ENCODE results near the gene HHIPL1. TPM values are rescaled to one million over a fixed set of nuclear protein-coding genes. Genes with fewer than 3 reads are reported as not detected.

Gene HHIPL1
- total and polyA plus RNA-seq, 2 experiments from 2014 or later, result 0.83 to 1.2 TPM

DNA sequence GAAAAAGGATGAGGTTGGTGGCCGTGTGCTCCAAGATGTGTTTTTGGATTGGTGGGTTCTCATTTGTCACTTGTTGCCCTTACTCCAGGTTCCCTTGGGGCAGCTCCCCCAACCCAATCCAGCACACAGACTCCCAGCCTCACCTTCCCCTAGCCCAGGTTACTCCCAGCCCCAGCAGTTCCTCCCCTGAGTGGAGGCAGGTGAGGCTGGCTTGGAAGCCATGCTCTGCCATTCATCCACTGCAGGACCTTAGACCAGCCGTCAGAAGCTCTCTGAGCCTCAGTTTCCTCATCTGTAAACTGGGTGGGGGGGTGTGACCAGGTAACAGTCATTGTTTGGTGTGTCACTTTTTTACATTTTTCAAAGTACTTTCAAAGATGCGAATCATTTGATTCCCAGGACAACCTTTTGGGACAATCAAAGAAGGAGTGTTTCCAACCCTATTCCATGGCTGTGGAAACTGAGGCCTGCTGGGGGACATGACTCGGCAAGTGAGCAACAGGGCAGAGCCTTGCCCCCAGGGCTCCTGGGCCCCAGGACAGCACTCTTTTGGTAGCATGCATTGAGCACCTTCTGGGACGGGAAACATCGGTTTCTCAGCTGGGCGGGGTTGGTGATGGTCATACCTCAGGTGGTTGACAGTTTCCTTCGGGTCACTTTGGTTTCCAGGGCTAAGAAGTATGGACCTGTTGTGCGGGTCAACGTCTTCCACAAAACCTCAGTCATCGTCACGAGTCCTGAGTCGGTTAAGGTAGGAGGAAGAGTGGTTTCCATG lies 46.4 kb downstream of the HHIPL1 start:
- no peaks in the 10 kb centered on the region for H3K27me3 ChIP-seq
- TF ChIP-seq, protein P1, sequence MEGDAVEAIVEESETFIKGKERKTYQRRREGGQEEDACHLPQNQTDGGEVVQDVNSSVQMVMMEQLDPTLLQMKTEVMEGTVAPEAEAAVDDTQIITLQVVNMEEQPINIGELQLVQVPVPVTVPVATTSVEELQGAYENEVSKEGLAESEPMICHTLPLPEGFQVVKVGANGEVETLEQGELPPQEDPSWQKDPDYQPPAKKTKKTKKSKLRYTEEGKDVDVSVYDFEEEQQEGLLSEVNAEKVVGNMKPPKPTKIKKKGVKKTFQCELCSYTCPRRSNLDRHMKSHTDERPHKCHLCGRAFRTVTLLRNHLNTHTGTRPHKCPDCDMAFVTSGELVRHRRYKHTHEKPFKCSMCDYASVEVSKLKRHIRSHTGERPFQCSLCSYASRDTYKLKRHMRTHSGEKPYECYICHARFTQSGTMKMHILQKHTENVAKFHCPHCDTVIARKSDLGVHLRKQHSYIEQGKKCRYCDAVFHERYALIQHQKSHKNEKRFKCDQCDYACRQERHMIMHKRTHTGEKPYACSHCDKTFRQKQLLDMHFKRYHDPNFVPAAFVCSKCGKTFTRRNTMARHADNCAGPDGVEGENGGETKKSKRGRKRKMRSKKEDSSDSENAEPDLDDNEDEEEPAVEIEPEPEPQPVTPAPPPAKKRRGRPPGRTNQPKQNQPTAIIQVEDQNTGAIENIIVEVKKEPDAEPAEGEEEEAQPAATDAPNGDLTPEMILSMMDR (IDR thresholded peaks at IDR 0.05; ENCODE audit: low read depth, low read length), result no peak
- no peaks in the 10 kb centered on the region for H3K4me1 ChIP-seq (ENCODE audit: low read depth)
- DNase-seq (ENCODE audit: low read depth in 1 of 2, low spot score in 1 of 2), result no peak
- no peaks in the 10 kb centered on the region for H3K36me3 ChIP-seq
- H3K9me3 ChIP-seq (ENCODE audit: low read depth), result no peaks in the 10 kb centered on the region
- H3K27ac ChIP-seq, result no peak overlapping the region
- H3K4me3 ChIP-seq, result no peak overlapping the region

- Histone ChIP-seq H3K36me3 (no peaks in the 10 kb centered on the region), H3K4me3 (no peak overlapping the region), H3K9me3 (ENCODE audit: low read depth) (no peaks in the 10 kb centered on the region), H3K27me3 (no peaks in the 10 kb centered on the region), H3K27ac (no peak overlapping the region), H3K4me1 (ENCODE audit: low read depth) (no peaks in the 10 kb centered on the region)
- TF ChIP-seq, protein P1 (IDR thresholded peaks at IDR 0.05; ENCODE audit: low read depth, low read length), result no peak
- DNase-seq (ENCODE audit: low read depth in 1 of 2, low spot score in 1 of 2), result no peak
Observed at GRCh38 chr14:99693918-99694317, 49.0 kb downstream of the HHIPL1 start.

DNA sequence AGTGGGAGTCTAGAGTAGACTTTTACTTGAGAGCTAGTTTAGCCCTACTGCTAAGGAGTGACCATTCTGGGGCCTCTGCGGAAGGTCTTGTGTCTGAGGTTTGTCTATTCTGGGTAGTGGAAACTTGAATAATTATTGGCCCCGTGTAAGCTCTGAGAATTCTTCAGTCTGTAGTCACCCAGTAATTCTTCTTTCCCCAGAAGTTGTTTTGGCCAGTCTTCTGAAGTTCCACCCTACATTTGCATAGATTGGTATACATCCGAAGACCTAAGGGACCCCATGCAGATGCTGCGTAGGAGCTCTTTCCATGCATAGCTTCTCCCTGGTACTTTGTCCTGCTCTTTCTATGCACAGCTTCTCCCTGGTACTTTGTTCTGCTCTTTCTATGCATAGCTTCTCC lies 52.0 kb downstream of the HHIPL1 start:
- no peaks in the 10 kb centered on the region for H3K27me3 ChIP-seq
- H3K4me3 ChIP-seq, result no peak overlapping the region
- DNase-seq (ENCODE audit: low read depth in 1 of 2, low spot score in 1 of 2), result no peak
- no peaks in the 10 kb centered on the region for H3K4me1 ChIP-seq (ENCODE audit: low read depth)
- TF ChIP-seq, protein P1 (IDR thresholded peaks at IDR 0.05; ENCODE audit: low read depth, low read length), result no peak
- H3K36me3 ChIP-seq, result no peaks in the 10 kb centered on the region
- H3K27ac ChIP-seq, result no peak overlapping the region
- no peaks in the 10 kb centered on the region for H3K9me3 ChIP-seq (ENCODE audit: low read depth)

DNA sequence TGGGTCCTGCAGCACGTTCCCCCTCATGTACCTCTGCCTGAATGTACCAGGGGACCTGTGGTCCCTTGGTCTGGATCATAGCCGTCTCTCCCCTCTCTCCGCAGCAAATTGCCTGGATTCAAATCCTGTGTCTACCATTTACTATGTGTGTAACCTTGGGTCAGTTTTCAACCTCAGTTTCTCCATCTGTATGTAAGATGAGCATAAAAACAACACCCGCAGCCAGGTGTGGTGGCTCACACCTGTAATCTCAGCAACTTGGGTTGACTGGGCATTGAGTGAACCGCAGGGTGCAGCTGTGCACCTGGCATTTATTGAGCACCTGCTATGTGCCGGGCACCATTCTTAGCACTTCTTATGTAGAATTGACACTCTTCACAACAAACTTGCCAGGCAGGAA lies 53.3 kb downstream of the HHIPL1 start:
- H3K9me3 ChIP-seq (ENCODE audit: low read depth), result no peaks in the 10 kb centered on the region
- H3K4me1 ChIP-seq (ENCODE audit: low read depth), result no peaks in the 10 kb centered on the region
- H3K27ac ChIP-seq, result no peak overlapping the region
- H3K4me3 ChIP-seq, result no peak overlapping the region
- TF ChIP-seq, protein P1 (IDR thresholded peaks at IDR 0.05; ENCODE audit: low read depth, low read length), result no peak
- no peak for DNase-seq (ENCODE audit: low read depth in 1 of 2, low spot score in 1 of 2)
- H3K27me3 ChIP-seq, result no peaks in the 10 kb centered on the region
- no peaks in the 10 kb centered on the region for H3K36me3 ChIP-seq

- no peaks in the 10 kb centered on the region for H3K9me3 ChIP-seq (ENCODE audit: low read depth)
- no peaks in the 10 kb centered on the region for H3K4me1 ChIP-seq (ENCODE audit: low read depth)
- DNase-seq (ENCODE audit: low read depth in 1 of 2, low spot score in 1 of 2), result peak in 1 of 2 donors; percentile 31
- TF ChIP-seq, protein P1 (IDR thresholded peaks at IDR 0.05; ENCODE audit: low read depth, low read length), result no peak
- H3K4me3 ChIP-seq, result no peak overlapping the region
- no peak overlapping the region for H3K27ac ChIP-seq
- H3K36me3 ChIP-seq, result peaks cover 1% of the 10 kb centered on the region
- H3K27me3 ChIP-seq, result no peaks in the 10 kb centered on the region
Observed at GRCh38 chr14:99698642-99699041, 53.7 kb downstream of the HHIPL1 start.

All from cardiac muscle cell (in vitro differentiated cells and primary cell).